Right lobe of liver (tissue), 6 donors: ENCODE results near the gene LAMA1. TPM values are rescaled to one million over a fixed set of nuclear protein-coding genes. Genes with fewer than 3 reads are reported as not detected.

ENCODE experiments used
- ATAC-seq, 4 donors: fragments of 200-7000 bp; cut with Tn5 transposase; one replicate each; pipeline ENCODE4 v1.9.1; 2020; ENCODE audit warnings: mild to moderate bottlenecking in 4 of 4, moderate library complexity in 4 of 4
- DNase-seq, 3 donors: peaks; one replicate each; pipeline ENCODE4 v3.0.0-alpha.2; 2020
- H3K27ac ChIP-seq, 3 donors: fragments of 200-600 bp; one replicate each; pipeline ENCODE4 v1.8.0; 2022
- H3K27me3 ChIP-seq, 2 donors: fragments of 200-600 bp; one replicate each; pipeline ENCODE4 v1.8.0; 2022
- H3K36me3 ChIP-seq, 4 donors: fragments of 200-600 bp; sonication (generic) in 1 of 4; one replicate each; pipeline versions ENCODE4 v1.5.1 to v1.8.0; 2017 to 2022; ENCODE audit warnings: control low read depth in 1 of 4
- H3K4me1 ChIP-seq, 4 donors: fragments of 200-600 bp; sonication (generic) in 1 of 4; one replicate each; pipeline versions ENCODE4 v1.5.1 to v1.8.0; 2017 to 2022; ENCODE audit warnings: control low read depth in 1 of 4
- H3K4me3 ChIP-seq, 3 donors: fragments of 200-600 bp; one replicate each; pipeline ENCODE4 v1.8.0; 2022
- H3K9me3 ChIP-seq, 4 donors: fragments of 200-600 bp; sonication (generic) in 1 of 4; one replicate each; pipeline versions ENCODE4 v1.5.1 to v1.8.0; 2017 to 2022; ENCODE audit warnings: control low read depth in 1 of 4
- CTCF ChIP-seq, 4 donors: fragments of 200-600 bp in 3 of 4; fragments of 450-650 bp in 1 of 4; IDR thresholded peaks; one replicate each; pipeline versions ENCODE4 v1.5.1 to v1.8.0; 2016 to 2022; ENCODE audit warnings: antibody characterized with exemption in 4 of 4, mild to moderate bottlenecking in 2 of 4
- POLR2A ChIP-seq: fragments of 450-650 bp; IDR thresholded peaks from one replicate; pipeline ENCODE4 v1.6.1; 2017; ENCODE audit warnings: antibody characterized with exemption, mild to moderate bottlenecking
- WGBS: methylation state at CpG from one replicate; pipeline ENCODE4 v1.1.6; 2018; ENCODE audit warnings: low coverage, low lambda C conversion rate; ENCODE audit not compliant: insufficient coverage; ENCODE audit errors: missing lambda C conversion rate; 5-methylcytosine and 5-hydroxymethylcytosine counted together
- intact Hi-C, 2 donors: fragments of 100-400 bp; cut with DNase I; formaldehyde crosslinking; loops; one replicate each; pipeline versions ENCODE4 v1.11.2 to v1.14.1; 2022
- small RNA-seq, 2 experiments: library from RNA; depleted of rRNA; stranded (forward); fragments of <200 nt; gene quantifications; one replicate each; pipeline ENCODE3, GENCODE V24; 2016
- total RNA-seq, 6 experiments: library from RNA; depleted of rRNA in 2 of 6; stranded (reverse); fragments of >200 nt in 2 of 6; fragmentation: NEBNext Ultra II Directional in 3 of 6; extraction: Animal tissue kit (Norgen Biotek cat#: 25700) in 3 of 6; gene quantifications; one replicate each; pipeline versions ENCODE4 v1.1.0 to v1.2.4, GENCODE V29; 2016 to 2023
- donor health status: DM: no; HTN: yes; CAD: no.
- donor health status: DM: no; HTN: no; CAD: no.
- donor health status: DM: no; HTN: no; CAD: no.
- donor health status: DM: no; HTN: yes; CAD: no.
- donor health status: DM: no; HTN: yes; CAD: no.

LAMA1 gene
- total RNA-seq, 6 experiments from 2014 or later, result 0.06 to 0.56 (median 0.29) TPM

- TF ChIP-seq POLR2A (no peak), CTCF (IDR thresholded peaks at IDR 0.05) (no peak)
- Histone ChIP-seq H3K36me3 (no peaks in the 10 kb centered on the region), H3K9me3 (no peaks in the 10 kb centered on the region), H3K4me3 (no peak overlapping the region), H3K27ac (no peak overlapping the region), H3K27me3 (no peaks in the 10 kb centered on the region), H3K4me1 (no peaks in the 10 kb centered on the region)
- intact Hi-C loops, result no loop called here
- no peak for DNase-seq
- WGBS, result 76% methylated on average over 3 of the region's 3 CpGs
- no peak for ATAC-seq
These were observed 200.5 kb downstream of the LAMA1 start for GRCh38 chr18:6917072-6917471.

- WGBS, result 19% methylated on average over 3 of the region's 3 CpGs
- intact Hi-C loops, result no loop called here
- Histone ChIP-seq H3K36me3 (no peaks in the 10 kb centered on the region), H3K9me3 (peaks cover 0 to 2% (median 0%) of the 10 kb centered on the region in 4 donors), H3K4me3 (no peak overlapping the region), H3K4me1 (peaks cover 0 to 5% (median 0%) of the 10 kb centered on the region in 4 donors), H3K27ac (peak overlapping the region in 1 of 3 donors; percentile 17), H3K27me3 (no peaks in the 10 kb centered on the region)
- DNase-seq, result no peak
- TF ChIP-seq CTCF (IDR thresholded peaks at IDR 0.05) (no peak), POLR2A (no peak)
- ATAC-seq, result peak; percentile 93 to 98 (median 97)
These were observed 216.2 kb downstream of the LAMA1 start for GRCh38 chr18:6901286-6901926.

- no peaks in the 10 kb centered on the region for H3K27me3 ChIP-seq
- DNase-seq (no peak), ATAC-seq (no peak)
- H3K9me3 ChIP-seq, result no peaks in the 10 kb centered on the region
- no peaks in the 10 kb centered on the region for H3K36me3 ChIP-seq
- no peak for TF ChIP-seq POLR2A
- TF ChIP-seq CTCF (IDR thresholded peaks at IDR 0.05), result no peak
- 94% methylated on average over 3 of the region's 3 CpGs for WGBS
- no peak overlapping the region for H3K27ac ChIP-seq
- no peak overlapping the region for H3K4me3 ChIP-seq
- H3K4me1 ChIP-seq, result no peaks in the 10 kb centered on the region
- intact Hi-C loops, result no loop called here
These were observed 225.8 kb downstream of the LAMA1 start for GRCh38 chr18:6891788-6892187.

Small RNA genes within 50 kb of the gene (small RNA-seq; reads per million reads assigned to genes)
- gene RNU6-916P, result 0 reads per million in 2 experiments

Other genes starting within 250 kb of the LAMA1 start
- not detected for gene LRRC30, start 113.3 kb upstream of the LAMA1 start, total RNA-seq